GM12878 (cell line): Measurements from ENCODE around the gene FGGY. TPM values are rescaled to one million over a fixed set of nuclear protein-coding genes. Genes with fewer than 3 reads are reported as not detected.

Source experiments
- ATAC-seq: fragments of 200-7000 bp; cut with Tn5 transposase; 3 replicates; pipeline ENCODE4 v1.9.1; 2020; ENCODE audit warnings: mild to moderate bottlenecking, moderate library complexity
- BruUV-seq: library from RNA; stranded (reverse); fragments of 400-500 nt; replicated peaks from 2 replicates; lab custom pipeline; 2021; lab: Mats Ljungman, UMichigan
- CTCF ChIA-PET: fragments of 300-600 bp; sonication (Branson Sonifier 250); formaldehyde crosslinking; extraction: SDS; loops from one replicate; lab custom pipeline; 2021; ENCODE audit warnings: inconsistent platforms; lab: Yijun Ruan, JAX
- POLR2A ChIA-PET: fragments of 350-600 bp; formaldehyde crosslinking; extraction: SDS; loops from one replicate; lab custom pipeline; 2021; ENCODE audit warnings: inconsistent platforms; lab: Charles Lee
- RAD21 ChIA-PET: fragments of 300-600 bp; sonication (Branson Sonifier 250); formaldehyde crosslinking; loops from one replicate; lab custom pipeline; 2023; ENCODE audit warnings: antibody characterized with exemption; ENCODE audit not compliant: unreplicated experiment; lab: Charles Lee
- SMC1A ChIA-PET: fragments of 300-600 bp; sonication (Branson Sonifier 250); formaldehyde crosslinking; loops from one replicate; lab custom pipeline; 2023; ENCODE audit not compliant: unreplicated experiment, uncharacterized antibody; lab: Charles Lee
- DNase-seq: peaks from one replicate; pipeline ENCODE4 v3.0.0-alpha.2; 2011; ENCODE audit warnings: low read depth, low spot score
- FAIRE-seq: peaks from 3 replicates; lab custom pipeline; 2011; peaks lifted over from hg19 to GRCh38; lab: Jason Lieb, UNC
- H2AFZ ChIP-seq: 2 replicates; pipeline ENCODE4 v1.6.0; 2011; ENCODE audit warnings: low read depth, low read length, control low read depth; ENCODE audit not compliant: control insufficient read depth
- H3K27ac ChIP-seq: 2 replicates; pipeline ENCODE4 v1.5.1; 2011; ENCODE audit warnings: control low read depth; ENCODE audit not compliant: control insufficient read depth, insufficient read depth
- H3K27me3 ChIP-seq, 2 experiments: replicated peaks in 1 of 2; 2 replicates each; pipeline versions ENCODE4 v1.6.0 to v1.6.1; 2011; ENCODE audit warnings: low read length in 1 of 2; ENCODE audit not compliant: control insufficient read depth in 2 of 2, insufficient read depth in 2 of 2
- H3K36me3 ChIP-seq, 2 experiments: 2 replicates each; pipeline ENCODE4 v1.5.1; 2011; ENCODE audit warnings: low read length in 1 of 2; ENCODE audit not compliant: control insufficient read depth in 2 of 2, insufficient read depth in 2 of 2
- H3K4me1 ChIP-seq: 2 replicates; pipeline ENCODE4 v1.6.1; 2011; ENCODE audit warnings: mild to moderate bottlenecking, low read length, moderate library complexity, mixed read lengths; ENCODE audit not compliant: control insufficient read depth, insufficient read depth
- H3K4me2 ChIP-seq: 2 replicates; pipeline ENCODE4 v1.6.0; 2011; ENCODE audit warnings: control low read depth; ENCODE audit not compliant: control insufficient read depth, insufficient read depth
- H3K4me3 ChIP-seq: fragments of 200-600 bp; sonication (generic); 2 replicates; pipeline ENCODE4 v1.5.1; 2016
- H3K79me2 ChIP-seq: 2 replicates; pipeline ENCODE4 v1.6.0; 2011; ENCODE audit warnings: low read length; ENCODE audit not compliant: control insufficient read depth, insufficient read depth
- H3K9ac ChIP-seq: 2 replicates; pipeline ENCODE4 v1.8.0; 2011; ENCODE audit warnings: low read length, control low read depth, mixed read lengths; ENCODE audit not compliant: control insufficient read depth, insufficient read depth
- H3K9me3 ChIP-seq: replicated peaks from 3 replicates; pipeline ENCODE4 v1.5.1; 2011; ENCODE audit warnings: mild to moderate bottlenecking, low read length; ENCODE audit not compliant: control insufficient read depth, insufficient read depth
- H4K20me1 ChIP-seq: 2 replicates; pipeline ENCODE4 v1.6.0; 2011; ENCODE audit not compliant: control insufficient read depth, insufficient read depth
- CBX3 ChIP-seq: fragments of 200-600 bp; sonication (generic); IDR thresholded peaks from 2 replicates; pipeline ENCODE4 v1.6.1; 2016; ENCODE audit warnings: low read depth, borderline replicate concordance
- CHD1 ChIP-seq: IDR thresholded peaks from 2 replicates; pipeline ENCODE4 v1.6.1; 2012; ENCODE audit warnings: low read depth, low read length, improper control_type of control experiment
- NR2C1 ChIP-seq: fragments of 450-650 bp; IDR thresholded peaks from 2 replicates; pipeline ENCODE4 v1.6.1; 2017; ENCODE audit warnings: antibody characterized with exemption, mild to moderate bottlenecking, moderate library complexity
- POU2F2 ChIP-seq: IDR thresholded peaks from 3 replicates; pipeline ENCODE4 v1.6.1; 2011; ENCODE audit warnings: low read depth, mild to moderate bottlenecking, low read length, borderline replicate concordance
- RCOR1 ChIP-seq: conservative IDR thresholded peaks from 2 replicates; pipeline ENCODE4 v1.6.1; 2012; ENCODE audit warnings: low read depth, low read length, improper control_type of control experiment
- SREBF2 ChIP-seq: IDR thresholded peaks from 2 replicates; pipeline ENCODE4 v1.6.1; 2012; ENCODE audit warnings: mild to moderate bottlenecking, low read length
- WGBS: methylation state at CpG from one replicate; pipeline ENCODE4 v1.1.6; 2016; ENCODE audit warnings: low lambda C conversion rate; ENCODE audit not compliant: insufficient replicate concordance, insufficient coverage; ENCODE audit errors: missing lambda C conversion rate; 5-methylcytosine and 5-hydroxymethylcytosine counted together
- in situ Hi-C: fragments of 300-500 bp; cut with MboI; formaldehyde crosslinking; loops from 9 replicates; pipeline ENCODE4 v1.14.3; 2018; ENCODE audit warnings: mixed read lengths
- intact Hi-C: fragments of 100-400 bp; cut with micrococcal nuclease; formaldehyde crosslinking; loops from one replicate; pipeline ENCODE4 v1.14.2; 2022; ENCODE audit not compliant: unreplicated experiment
- polyA plus RNA-seq, 11 experiments: library from polyadenylated mRNA; depleted of rRNA in 4 of 11; unstranded in 6 of 11; stranded (reverse) in 5 of 11; fragments of >200 nt; fragmentation: Nextera tagmentation in 4 of 11; fragmentation: Illumina TruSeq in 1 of 11; extraction: Ambion mirVana in 4 of 11; extraction: Trizol in 1 of 11; gene quantifications; 1 replicate in 1 of 11; 2 replicates in 10 of 11; pipeline versions ENCODE4 v1.2.1 to v1.2.3, GENCODE V29; 2011 to 2016; ENCODE audit warnings: inconsistent platforms in 2 of 11, missing spikeins in 2 of 11, low read depth in 1 of 11
- total RNA-seq, 4 experiments: library from RNA; depleted of rRNA in 3 of 4; stranded (reverse); fragments of >200 nt in 3 of 4; fragmentation: Illumina TruSeq in 1 of 4; extraction: Trizol in 1 of 4; gene quantifications; 2 replicates each; pipeline versions ENCODE4 v1.2.1 to v1.2.3, GENCODE V29; 2013 to 2021

Gene FGGY
- total and polyA plus RNA-seq, 10 of the 15 experiments (the other 5 are each of a cell fraction or from before 2014, with no cell fraction given) = 6.2 to 11.9 (median 7.5) TPM

DNA sequence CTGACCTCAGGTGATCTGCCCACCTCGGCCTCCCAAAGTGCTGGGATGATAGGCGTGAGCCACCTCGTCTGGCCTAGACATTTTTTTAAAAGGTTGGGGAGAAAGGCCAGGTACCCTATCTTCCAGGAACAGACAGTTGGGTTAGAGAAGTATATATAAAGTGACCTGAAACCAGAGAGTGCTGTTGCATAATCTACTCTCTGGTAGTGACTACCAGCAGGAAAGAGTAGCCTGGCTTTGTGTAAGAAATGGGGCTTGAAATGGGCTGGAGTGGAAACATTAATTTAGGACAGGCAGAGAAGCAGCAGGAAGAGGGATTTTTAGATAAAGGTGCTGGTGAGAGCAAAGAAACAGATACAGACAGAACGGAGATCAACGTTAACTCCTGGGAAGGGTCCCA, 392.1 kb downstream of the FGGY start:
- no peak for DNase-seq
- BruUV-seq = no TSS peak
- POLR2A ChIA-PET = no interaction called here
- Histone ChIP-seq H3K4me1 (no peaks in the 10 kb centered on the region), H3K27ac (no peak overlapping the region), H3K4me3 (no peak overlapping the region), H2AFZ (no peak overlapping the region), H4K20me1 (no peaks in the 10 kb centered on the region), H3K9me3 (no peaks in the 10 kb centered on the region), H3K79me2 (no peaks in the 10 kb centered on the region), H3K4me2 (no peak overlapping the region), H3K9ac (no peak overlapping the region), H3K27me3 (no peaks in the 10 kb centered on the region), H3K36me3 (no peaks in the 10 kb centered on the region)
- intact Hi-C loops = no loop called here
- in situ Hi-C loops = no loop called here
- TF ChIP-seq CBX3 (no peak), POU2F2 (no peak), CHD1 (no peak), SREBF2 (no peak)
- SMC1A ChIA-PET = interaction anchor here (3.4 kb wide), 1 partner anchor 10 kb away, joined by 16 read pairs; no protein-coding TSS in a partner anchor
- no peak for FAIRE-seq
- 98% methylated on average over 5 of the region's 5 CpGs for WGBS
- no peak for ATAC-seq
- RAD21 ChIA-PET = interaction anchor here (0.8 kb wide), 1 partner anchor 70 kb away, joined by 4 read pairs; no protein-coding TSS in a partner anchor
- CTCF ChIA-PET = no interaction called here

DNA sequence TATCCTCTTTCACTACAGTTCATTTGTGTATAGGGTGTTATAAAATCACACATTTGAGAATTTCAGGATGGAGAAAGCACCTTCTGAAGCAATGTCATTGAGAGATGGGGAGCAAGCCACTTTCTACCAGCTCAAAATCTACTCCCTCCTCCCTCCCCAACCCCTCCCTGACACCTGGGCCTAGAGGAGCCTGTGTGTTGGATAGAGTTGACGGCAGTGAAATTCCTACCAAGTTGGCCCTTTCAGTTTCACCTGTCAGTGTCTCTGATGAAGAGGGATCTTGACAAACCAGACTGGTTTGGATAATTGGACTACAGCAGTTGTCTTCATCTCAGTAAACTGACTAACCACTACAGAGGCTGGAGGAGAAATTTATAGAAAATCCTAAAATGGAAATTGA, 392.8 kb downstream of the FGGY start:
- in situ Hi-C loops = no loop called here
- no peaks in the 10 kb centered on the region for H3K9me3 ChIP-seq
- intact Hi-C loops = no loop called here

More for the DNA sequence above, 392.8 kb downstream of the FGGY start:
- ATAC-seq (no peak), DNase-seq (no peak), FAIRE-seq (no peak)
- Histone ChIP-seq H3K36me3 (no peaks in the 10 kb centered on the region), H3K4me3 (no peak overlapping the region), H3K4me1 (no peaks in the 10 kb centered on the region), H3K27me3 (no peaks in the 10 kb centered on the region), H3K9ac (no peak overlapping the region), H3K4me2 (no peak overlapping the region), H2AFZ (no peak overlapping the region), H3K79me2 (no peaks in the 10 kb centered on the region), H4K20me1 (no peaks in the 10 kb centered on the region), H3K27ac (no peak overlapping the region)
- RAD21 ChIA-PET = interaction anchor here (0.8 kb wide), 1 partner anchor 70 kb away, joined by 4 read pairs; no protein-coding TSS in a partner anchor
- CTCF ChIA-PET = interaction anchor here (0.9 to 1.5 kb wide), 3 partner anchors 9 to 25 kb away, joined by 3 to 6 read pairs (median 3); no protein-coding TSS in a partner anchor
- POLR2A ChIA-PET = no interaction called here
- 100% methylated on average over 1 of the region's 1 CpG for WGBS
- no TSS peak for BruUV-seq
- TF ChIP-seq RCOR1 (no peak), NR2C1 (no peak)
- SMC1A ChIA-PET = no interaction called here
